GM04503 (cell line): Measurements from ENCODE around the gene TREM1.
"Not testable (repeated sequence)": the region's sequence is repeated elsewhere in the genome, so short reads cannot be mapped to it uniquely, and the experiment has no call there.

Source experiments
- DNase-seq: peaks from one replicate; pipeline ENCODE4 v3.0.0-alpha.2; 2012; ENCODE audit warnings: low read depth

TREM1 gene

GRCh38 chr6:41258196-41258493, 28.3 kb downstream of the TREM1 start:
- DNase-seq: no peak

GRCh38 chr6:41257369-41258195, 28.9 kb downstream of the TREM1 start:
- no peak for DNase-seq

- DNase-seq: no peak
Observed at GRCh38 chr6:41256383-41256782, 30.1 kb downstream of the TREM1 start.

- no peak for DNase-seq
Observed at GRCh38 chr6:41255638-41256246, 30.7 kb downstream of the TREM1 start.

- no peak for DNase-seq
Observed at GRCh38 chr6:41255110-41255509, 31.4 kb downstream of the TREM1 start.

GRCh38 chr6:41252401-41253169, 33.9 kb downstream of the TREM1 start:
- DNase-seq: no peak

GRCh38 chr6:41247882-41248705, 38.4 kb downstream of the TREM1 start:
- no peak for DNase-seq

GRCh38 chr6:41247288-41247865, 39.1 kb downstream of the TREM1 start:
- DNase-seq: no peak

- DNase-seq: not testable (repeated sequence)
Observed at GRCh38 chr6:41246529-41246928, 40.0 kb downstream of the TREM1 start.

GRCh38 chr6:41239467-41240159, 46.9 kb downstream of the TREM1 start:
- DNase-seq: no peak

- no peak for DNase-seq
Observed at GRCh38 chr6:41237128-41237527, 49.4 kb downstream of the TREM1 start.

GRCh38 chr6:41236276-41236675, 50.2 kb downstream of the TREM1 start:
- DNase-seq: no peak

GRCh38 chr6:41232667-41233066, 53.8 kb downstream of the TREM1 start:
- no peak for DNase-seq

- DNase-seq: no peak
Observed at GRCh38 chr6:41231246-41231645, 55.2 kb downstream of the TREM1 start.

- no peak for DNase-seq
Observed at GRCh38 chr6:41229721-41230120, 56.8 kb downstream of the TREM1 start.

GRCh38 chr6:41228616-41229015, 57.9 kb downstream of the TREM1 start:
- no peak for DNase-seq

- DNase-seq: no peak
Observed at GRCh38 chr6:41228096-41228495, 58.4 kb downstream of the TREM1 start, which contains the start of gene TREML4. TSS of gene TREML4 (plus strand) at chr6:41228349. CDS start at chr6:41228428, 79 bp downstream.

- DNase-seq: no peak
Observed at GRCh38 chr6:41226752-41227151, 59.7 kb downstream of the TREM1 start.

GRCh38 chr6:41224800-41225199, 61.7 kb downstream of the TREM1 start:
- DNase-seq: no peak
